ENCODE data around the gene GPR3. TPM values are rescaled to one million over a fixed set of nuclear protein-coding genes. Genes with fewer than 3 reads are reported as not detected.
A peak's percentile ranks its signal among the peaks of the same experiment; 100 is the strongest.

Gene GPR3
- total RNA-seq, 1 experiment from 2014 or later, result 4.4 TPM

DNA sequence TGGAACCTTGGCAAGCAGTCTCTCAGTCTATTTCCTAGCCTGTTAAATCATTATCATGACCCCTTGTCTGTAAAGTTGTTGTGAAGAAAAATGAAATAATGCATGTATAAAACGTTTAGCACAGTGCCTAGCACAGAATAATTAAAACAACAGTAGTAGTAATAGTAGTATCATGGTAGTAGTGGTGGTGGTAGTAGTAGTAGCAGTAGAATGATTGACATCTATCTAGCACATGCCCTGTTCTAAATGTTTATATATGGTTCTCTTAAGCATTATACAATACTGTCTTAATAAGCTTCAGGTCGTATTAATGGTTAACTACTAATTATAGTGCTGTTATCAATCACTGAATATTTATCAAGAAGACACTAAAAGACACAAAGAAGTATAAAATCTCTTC is 46.7 kb downstream of the GPR3 start:
- Histone ChIP-seq H3K79me1 (ENCODE audit: insufficient read depth, low read depth, low read length, poor library complexity, severe bottlenecking) (peaks cover 3% of the 10 kb centered on the region), H3K18ac (ENCODE audit: insufficient read length, low read depth, low read length) (no peak overlapping the region), H3K4me1 (ENCODE audit: insufficient read depth, low read length) (no peaks in the 10 kb centered on the region; the same call in 1 of the 2 replicates), H3T11ph (ENCODE audit: low read length) (no peak overlapping the region), H2BK5ac (ENCODE audit: insufficient read length, low read length) (no peak overlapping the region), H2BK12ac (ENCODE audit: insufficient read length, low read depth, low read length) (no peak overlapping the region), H2BK20ac (ENCODE audit: low read depth, low read length, poor library complexity, severe bottlenecking) (no peak overlapping the region), H2BK120ac (ENCODE audit: low read depth, low read length, poor library complexity, severe bottlenecking) (no peak overlapping the region), H2AK5ac (ENCODE audit: insufficient read length, low read length) (no peak overlapping the region), H2AFZ (ENCODE audit: low read length) (no peak overlapping the region), H3K14ac (ENCODE audit: insufficient read depth, low read length) (no peak overlapping the region), H3K4me2 (ENCODE audit: insufficient read depth, insufficient read length, low read length) (no peak overlapping the region), H3K56ac (ENCODE audit: insufficient read length, low read depth, low read length) (no peak overlapping the region), H3K27me3 (ENCODE audit: insufficient read depth, low read length) (no peaks in the 10 kb centered on the region), H4K8ac (replicated peaks; ENCODE audit: insufficient read length, low read depth, low read length) (no peak overlapping the region), H4K20me1 (ENCODE audit: control insufficient read depth, insufficient read depth, insufficient read length) (no peaks in the 10 kb centered on the region), H3K4ac (ENCODE audit: low read depth, low read length) (no peak overlapping the region), H3K23me2 (ENCODE audit: insufficient read length, low read depth, low read length, poor library complexity, severe bottlenecking) (no peaks in the 10 kb centered on the region), H4K5ac (ENCODE audit: insufficient read length, low read depth, low read length) (no peak overlapping the region), H3K9ac (ENCODE audit: extremely low read depth, insufficient read length, low read length) (no peak overlapping the region), H4K91ac (ENCODE audit: insufficient read length, low read depth, low read length) (no peak overlapping the region), H3K79me2 (ENCODE audit: insufficient read depth, low read length) (peaks cover 4% of the 10 kb centered on the region; the same call in 1 of the 2 replicates), H3K9me3 (ENCODE audit: control insufficient read depth, low read depth, low read length) (no peaks in the 10 kb centered on the region), H3K23ac (ENCODE audit: insufficient read length, low read depth, low read length) (no peak overlapping the region), H2BK15ac (ENCODE audit: low read depth, low read length) (no peak overlapping the region), H3K27ac (ENCODE audit: insufficient read length, low read depth, low read length) (no peak overlapping the region)
- H3K27ac Mint-ChIP-seq, result peak overlapping the region in 1 of 3 experiments; percentile 32; a peak in 2 of 7 replicates
- TF ChIP-seq, protein P1, sequence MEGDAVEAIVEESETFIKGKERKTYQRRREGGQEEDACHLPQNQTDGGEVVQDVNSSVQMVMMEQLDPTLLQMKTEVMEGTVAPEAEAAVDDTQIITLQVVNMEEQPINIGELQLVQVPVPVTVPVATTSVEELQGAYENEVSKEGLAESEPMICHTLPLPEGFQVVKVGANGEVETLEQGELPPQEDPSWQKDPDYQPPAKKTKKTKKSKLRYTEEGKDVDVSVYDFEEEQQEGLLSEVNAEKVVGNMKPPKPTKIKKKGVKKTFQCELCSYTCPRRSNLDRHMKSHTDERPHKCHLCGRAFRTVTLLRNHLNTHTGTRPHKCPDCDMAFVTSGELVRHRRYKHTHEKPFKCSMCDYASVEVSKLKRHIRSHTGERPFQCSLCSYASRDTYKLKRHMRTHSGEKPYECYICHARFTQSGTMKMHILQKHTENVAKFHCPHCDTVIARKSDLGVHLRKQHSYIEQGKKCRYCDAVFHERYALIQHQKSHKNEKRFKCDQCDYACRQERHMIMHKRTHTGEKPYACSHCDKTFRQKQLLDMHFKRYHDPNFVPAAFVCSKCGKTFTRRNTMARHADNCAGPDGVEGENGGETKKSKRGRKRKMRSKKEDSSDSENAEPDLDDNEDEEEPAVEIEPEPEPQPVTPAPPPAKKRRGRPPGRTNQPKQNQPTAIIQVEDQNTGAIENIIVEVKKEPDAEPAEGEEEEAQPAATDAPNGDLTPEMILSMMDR (conservative IDR thresholded peaks at IDR 0.05), result no peak
- WGBS (ENCODE audit: extremely low coverage, insufficient read length, low lambda C conversion rate), result no CpG with 5 or more reads among the region's 2 CpGs
- peaks cover 28 to 29% of the 10 kb centered on the region in 2 experiments for H3K4me1 Mint-ChIP-seq
- H3K27me3 Mint-ChIP-seq (ENCODE audit: low read depth), result no peaks in the 10 kb centered on the region
- no peaks in the 10 kb centered on the region for H3K9me3 Mint-ChIP-seq
- no peak for DNase-seq
- H3K36me3 Mint-ChIP-seq (ENCODE audit: insufficient read depth in 1 of 3, low read depth in 3 of 3), result no peaks in the 10 kb centered on the region; a peak in 3 of 7 replicates
- H3K4me3 Mint-ChIP-seq, result no peak overlapping the region

Data from H9 (cell line).